NCI-H2171 treated with DMSO at 0.1 percent for 48 hours (cell line): ENCODE results near the gene SMYD1.

Source experiments
- DNase-seq: peaks from one replicate; lab custom pipeline; 2025; lab: John Stamatoyannopoulos, UW

The SMYD1 gene

GRCh38 chr2:88057437-88057844, 10.2 kb upstream of the SMYD1 start:
- no peak for DNase-seq

DNA sequence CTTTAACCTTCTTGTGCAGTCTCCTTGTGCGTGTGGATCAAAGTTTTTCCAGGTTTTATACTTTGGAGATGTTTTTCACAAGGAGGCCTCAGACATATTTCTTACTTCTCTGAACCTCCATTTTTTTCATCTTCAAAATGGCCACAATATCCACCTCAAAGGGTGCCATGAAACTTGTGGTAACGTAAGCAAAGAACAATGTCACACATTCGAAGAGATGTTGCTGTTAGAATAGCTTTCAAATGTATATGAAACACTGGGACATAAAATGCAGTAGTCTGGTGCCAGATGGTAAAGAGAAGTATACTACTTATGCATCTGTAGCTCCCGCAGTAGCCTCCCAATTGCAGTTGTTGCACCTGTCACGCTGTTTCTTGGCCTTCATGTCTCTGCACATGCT, 9.4 kb upstream of the SMYD1 start:
- no peak for DNase-seq

- DNase-seq, result peak; percentile 67
Observed at GRCh38 chr2:88059979-88060906, 7.4 kb upstream of the SMYD1 start.

DNA sequence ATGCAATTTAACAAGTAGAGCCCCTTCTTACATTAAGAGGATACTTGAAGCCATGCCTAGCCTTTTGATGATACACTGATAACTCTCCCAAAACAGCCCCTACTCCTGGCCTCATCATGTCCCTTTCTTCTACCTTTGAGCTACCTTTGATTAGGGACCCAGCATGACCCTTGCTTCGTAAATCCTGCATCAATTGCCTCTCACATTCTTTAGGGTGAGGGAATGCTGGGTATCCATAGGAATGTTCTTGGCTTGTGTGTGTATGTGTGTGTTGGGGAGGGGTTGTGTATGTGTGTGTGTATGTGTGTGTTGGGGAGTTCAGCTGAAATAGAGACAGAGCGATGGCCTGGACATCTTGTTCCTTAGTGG, 6.7 kb upstream of the SMYD1 start:
- DNase-seq, result no peak

GRCh38 chr2:88061295-88061694, 6.3 kb upstream of the SMYD1 start:
- no peak for DNase-seq

GRCh38 chr2:88066543-88066942, 1.1 kb upstream of the SMYD1 start:
- no peak for DNase-seq

GRCh38 chr2:88067189-88067588, 436 bp upstream of the SMYD1 start:
- no peak for DNase-seq

- DNase-seq, result no peak
Observed at GRCh38 chr2:88068044-88068443, 419 bp downstream of the SMYD1 start.

DNA sequence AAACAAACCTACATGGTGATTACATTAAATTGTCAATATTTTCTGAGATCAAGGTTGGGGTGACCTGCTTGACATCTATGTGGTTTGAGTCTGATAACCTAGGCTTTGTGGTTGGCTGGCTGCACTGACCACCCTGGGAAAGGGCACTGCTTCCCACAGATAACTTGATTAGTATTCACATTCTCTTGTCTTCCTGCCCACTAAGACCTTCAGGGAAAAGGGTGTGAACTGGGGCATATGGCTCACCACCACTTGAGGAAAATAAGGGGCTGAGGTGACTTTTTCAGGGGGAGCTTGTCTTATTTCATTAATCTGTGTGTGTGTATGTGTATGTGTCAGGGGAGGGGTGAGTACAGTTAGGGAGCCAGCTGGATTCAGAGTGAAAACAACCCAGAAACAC, 1.5 kb downstream of the SMYD1 start:
- no peak for DNase-seq

- DNase-seq, result no peak
Observed at GRCh38 chr2:88070055-88070454, 2.4 kb downstream of the SMYD1 start.

DNA sequence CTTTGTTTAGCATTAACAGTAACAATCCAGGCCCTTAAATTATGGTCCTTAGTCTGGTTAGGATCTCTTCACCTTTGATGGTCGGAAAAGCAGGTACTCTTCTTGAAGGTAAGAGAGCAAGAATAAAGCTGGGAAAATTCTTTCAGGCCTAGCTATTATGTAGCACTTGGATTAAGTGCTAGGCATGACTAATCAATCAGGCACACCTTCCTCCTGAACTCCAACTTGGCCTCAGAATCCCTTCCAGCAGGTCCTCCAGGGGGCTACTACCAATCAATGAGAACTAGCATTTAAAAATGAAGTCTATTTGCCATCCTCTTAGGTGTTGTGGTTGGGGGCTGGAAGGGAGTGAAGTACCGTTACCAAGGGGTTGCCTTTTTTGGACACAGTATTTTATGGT, 3.7 kb downstream of the SMYD1 start:
- DNase-seq, result no peak

GRCh38 chr2:88074150-88074549, 6.5 kb downstream of the SMYD1 start:
- no peak for DNase-seq

GRCh38 chr2:88074854-88075292, 7.2 kb downstream of the SMYD1 start:
- no peak for DNase-seq

DNA sequence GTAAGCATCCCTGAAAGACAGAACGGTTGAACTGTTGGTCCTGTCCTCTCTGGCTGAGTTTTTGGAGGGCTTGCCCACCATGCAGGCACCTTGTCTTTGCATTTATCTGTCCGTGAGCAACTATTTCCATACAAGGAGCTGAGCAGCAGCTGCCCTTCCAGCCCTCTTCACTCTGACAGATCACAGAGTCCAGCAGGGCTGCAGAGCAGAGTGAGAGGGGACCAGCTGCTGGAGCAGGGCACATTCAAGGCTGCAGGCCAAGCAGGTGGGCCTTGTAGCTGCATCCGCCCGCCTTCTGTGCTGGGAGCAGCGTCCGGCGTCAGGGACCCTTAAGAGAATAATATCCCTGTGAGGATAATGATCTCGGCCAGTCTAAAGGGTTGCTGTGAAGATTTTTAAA, 9.5 kb downstream of the SMYD1 start:
- DNase-seq, result no peak

- no peak for DNase-seq
Observed at GRCh38 chr2:88078643-88079172, 11.1 kb downstream of the SMYD1 start.

DNA sequence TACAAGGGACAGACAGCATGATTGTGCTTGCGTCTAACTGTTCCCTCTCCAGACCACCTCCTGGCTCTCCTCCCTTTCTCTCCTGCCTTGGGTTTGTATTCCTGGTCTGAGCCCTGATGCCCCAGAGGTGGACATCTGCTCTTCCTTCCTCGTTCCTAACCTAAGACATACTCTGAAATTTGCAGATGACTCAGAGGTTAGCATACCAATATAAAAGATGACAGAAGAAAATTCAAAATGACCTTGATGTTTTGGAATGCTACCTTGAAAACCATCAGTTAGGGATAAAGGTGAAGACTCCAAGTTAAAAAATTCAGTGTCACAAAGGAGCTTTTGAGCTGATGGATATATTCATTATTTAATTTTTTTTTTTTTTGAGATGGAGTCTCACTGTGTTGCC, 12.9 kb downstream of the SMYD1 start:
- no peak for DNase-seq

DNA sequence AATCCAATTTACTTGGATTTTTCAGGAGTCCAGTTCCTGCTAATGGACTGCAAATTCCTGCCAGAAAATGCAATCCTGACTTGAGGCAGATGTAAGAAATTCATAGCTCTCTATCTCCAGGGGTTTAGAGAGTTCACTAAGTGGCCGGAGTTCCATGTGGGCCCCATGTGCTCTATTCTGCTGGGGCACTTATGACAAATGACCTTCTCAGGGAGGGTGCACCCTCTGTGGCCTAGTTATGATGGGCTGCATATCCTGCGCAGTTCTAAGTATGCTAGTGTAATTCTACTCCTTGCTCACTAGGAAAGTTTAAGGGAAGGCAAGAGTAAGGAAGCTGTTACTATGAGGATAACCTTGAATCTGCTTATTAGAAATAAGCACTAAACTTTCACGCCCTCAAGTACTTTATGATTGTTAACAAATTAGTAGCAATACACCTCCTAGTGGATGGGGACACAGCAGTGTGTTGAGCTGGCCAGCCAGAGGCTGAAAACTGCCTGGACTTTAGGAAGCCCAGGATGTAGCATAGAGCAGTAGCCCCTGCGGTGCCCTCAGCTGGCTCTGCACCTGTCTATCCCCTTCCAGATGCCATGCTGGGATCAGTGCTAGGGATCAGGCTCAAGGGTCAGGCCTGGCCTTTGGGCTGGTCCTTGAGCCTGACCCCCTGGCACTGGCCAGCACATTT, 14.4 kb downstream of the SMYD1 start:
- DNase-seq, result no peak

DNA sequence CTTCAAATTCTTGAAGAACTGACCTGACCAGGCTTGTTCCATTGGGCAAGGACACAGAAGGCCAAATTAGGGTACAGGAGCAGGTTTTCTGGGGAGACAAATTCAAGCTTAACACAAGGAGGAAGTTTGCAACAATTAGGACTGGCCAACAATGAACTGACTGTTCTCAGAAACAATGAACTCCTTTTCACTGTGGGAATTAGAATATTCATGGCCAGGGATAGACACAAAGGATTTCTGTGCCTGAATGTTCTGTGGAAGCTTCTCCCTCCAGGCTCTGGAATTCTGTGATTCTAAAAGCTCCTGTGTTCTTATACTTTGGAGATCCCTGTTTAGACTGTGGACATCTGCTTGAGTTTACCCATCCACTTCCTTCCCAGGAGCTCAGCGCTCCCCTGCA, 15.2 kb downstream of the SMYD1 start:
- no peak for DNase-seq

GRCh38 chr2:88085099-88085498, 17.5 kb downstream of the SMYD1 start:
- no peak for DNase-seq

- no peak for DNase-seq
Observed at GRCh38 chr2:88085602-88086001, 18.0 kb downstream of the SMYD1 start.

- no peak for DNase-seq
Observed at GRCh38 chr2:88086401-88086800, 18.8 kb downstream of the SMYD1 start.

DNA sequence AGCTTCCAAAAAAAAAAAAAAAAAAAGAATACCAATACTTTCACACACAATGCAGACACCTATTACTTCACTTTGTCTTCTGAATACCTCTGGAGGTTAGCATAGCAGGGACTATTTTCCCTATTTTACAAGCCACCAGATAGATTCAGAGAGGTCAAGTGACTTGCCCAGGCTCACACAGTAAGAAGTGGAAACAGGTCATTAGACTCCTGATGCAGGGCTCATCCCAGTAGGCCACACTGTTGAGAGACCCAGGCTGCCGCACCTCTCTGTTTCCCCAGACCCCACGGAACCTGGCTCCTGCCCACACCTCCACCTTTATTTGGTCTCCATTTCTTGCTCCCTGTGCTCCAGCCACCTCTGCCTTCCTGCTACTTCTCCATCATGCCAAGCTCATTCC, 19.4 kb downstream of the SMYD1 start:
- DNase-seq, result no peak

DNA sequence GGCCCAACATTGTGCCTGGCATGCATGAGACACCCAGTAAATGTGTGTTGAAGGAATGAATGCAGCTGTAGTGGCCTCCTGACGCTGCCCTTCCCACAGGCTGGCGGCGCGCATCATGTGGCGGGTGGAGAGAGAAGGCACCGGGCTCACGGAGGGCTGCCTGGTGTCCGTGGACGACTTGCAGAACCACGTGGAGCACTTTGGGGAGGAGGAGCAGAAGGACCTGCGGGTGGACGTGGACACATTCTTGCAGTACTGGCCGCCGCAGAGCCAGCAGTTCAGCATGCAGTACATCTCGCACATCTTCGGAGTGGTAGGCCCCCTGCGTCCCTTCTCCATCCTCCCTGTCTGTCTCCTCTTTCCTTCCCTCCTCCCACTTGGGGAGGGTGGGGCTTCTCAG, 20.1 kb downstream of the SMYD1 start:
- no peak for DNase-seq
